Neural progenitor cell (in vitro differentiated cells): ENCODE measurements around the gene DNAH5.

ENCODE experiments used
- CTCF ChIP-seq: fragments of 200-600 bp; sonication (generic); IDR thresholded peaks from 2 replicates; pipeline ENCODE4 v1.5.1; 2017; ENCODE audit warnings: antibody characterized with exemption, mild to moderate bottlenecking
- EZH2 ChIP-seq: fragments of 200-600 bp; sonication (generic); IDR thresholded peaks from 2 replicates; pipeline ENCODE4 v1.6.1; 2017; ENCODE audit warnings: antibody characterized with exemption, mild to moderate bottlenecking, moderate library complexity
- EZH2phosphoT487 ChIP-seq: fragments of 200-600 bp; sonication (generic); IDR thresholded peaks from 2 replicates; pipeline ENCODE4 v1.6.1; 2017; ENCODE audit warnings: antibody characterized with exemption

DNA sequence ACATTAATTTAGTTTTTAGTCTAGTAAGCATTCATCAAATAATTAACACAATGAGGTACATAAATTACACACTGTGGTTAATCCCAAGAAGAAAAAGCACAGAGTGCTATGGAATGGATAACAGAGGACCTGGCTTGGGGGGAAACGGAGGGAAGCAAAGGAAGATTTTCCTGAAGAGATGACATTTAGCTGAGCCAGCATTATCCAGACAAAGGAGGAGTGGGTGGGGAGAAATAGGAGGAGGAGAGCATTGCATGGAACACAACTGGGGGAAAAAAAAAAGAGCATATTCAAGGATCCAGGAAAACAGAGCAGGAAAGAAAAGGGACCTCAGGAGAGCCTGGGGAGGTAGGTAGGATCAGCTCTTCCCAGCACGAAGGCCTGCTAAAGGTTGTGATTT lies 170.8 kb downstream of the DNAH5 start:
- TF ChIP-seq EZH2 (no peak), CTCF (no peak), EZH2phosphoT487 (no peak)
